HG02840 (cell line): ENCODE measurements around the gene LAG3.

Source experiments
- ATAC-seq: cut with Tn5 transposase; IDR thresholded peaks from one replicate; pipeline ENCODE4 v1.9.1; 2021; ENCODE audit warnings: mild to moderate bottlenecking, moderate library complexity, moderate number of reproducible peaks; ENCODE audit not compliant: unreplicated experiment, low FRiP score

LAG3 gene

DNA sequence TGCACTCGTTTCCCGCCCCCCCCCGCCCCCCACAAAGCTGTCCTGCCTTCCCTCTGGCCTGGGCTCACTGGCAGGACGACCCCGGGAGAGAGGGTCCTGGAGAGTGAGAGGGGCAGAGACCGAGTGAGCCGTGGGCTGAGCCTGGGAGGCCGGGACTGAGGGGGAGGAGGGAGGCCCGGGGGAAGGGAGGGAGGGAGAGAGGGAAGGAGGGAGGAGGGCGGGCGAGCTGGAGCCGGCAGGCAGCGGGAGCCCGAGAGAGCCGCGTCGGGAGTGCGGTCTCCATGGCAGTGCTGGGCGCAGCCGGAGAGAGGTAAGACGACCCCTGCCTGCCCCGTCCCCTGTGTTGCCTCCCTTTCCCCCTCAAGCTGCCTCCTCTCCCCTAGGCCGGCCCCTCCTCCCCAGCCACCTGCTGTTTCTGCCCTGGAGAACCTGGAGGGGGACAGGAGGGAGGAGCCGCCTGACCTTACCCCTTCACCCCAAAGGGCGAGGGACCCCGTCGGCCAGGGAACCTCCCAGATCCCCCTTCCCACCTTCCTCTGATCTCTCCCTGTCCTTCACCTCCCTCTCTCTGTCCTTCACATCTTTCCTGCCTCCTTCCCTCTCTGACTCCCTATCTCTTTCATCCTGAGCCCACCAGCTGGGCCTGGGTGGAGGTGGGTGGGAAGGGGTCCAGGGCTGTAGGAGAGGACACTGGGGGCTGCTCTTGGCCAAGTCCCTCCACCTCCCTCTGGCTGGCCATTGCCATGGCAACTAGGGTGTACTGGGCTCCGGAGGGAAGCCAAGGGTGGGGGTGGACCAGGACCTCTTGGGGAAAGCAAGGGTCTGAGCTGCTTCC lies 49.5 kb downstream of the LAG3 start, which contains the start of gene GPR162:
Gene GPR162 (plus strand): TSS at position 231 of the 835 bp plus-strand sequence. CDS start 2,078 bp downstream, outside the sequence.
- no peak for ATAC-seq

DNA sequence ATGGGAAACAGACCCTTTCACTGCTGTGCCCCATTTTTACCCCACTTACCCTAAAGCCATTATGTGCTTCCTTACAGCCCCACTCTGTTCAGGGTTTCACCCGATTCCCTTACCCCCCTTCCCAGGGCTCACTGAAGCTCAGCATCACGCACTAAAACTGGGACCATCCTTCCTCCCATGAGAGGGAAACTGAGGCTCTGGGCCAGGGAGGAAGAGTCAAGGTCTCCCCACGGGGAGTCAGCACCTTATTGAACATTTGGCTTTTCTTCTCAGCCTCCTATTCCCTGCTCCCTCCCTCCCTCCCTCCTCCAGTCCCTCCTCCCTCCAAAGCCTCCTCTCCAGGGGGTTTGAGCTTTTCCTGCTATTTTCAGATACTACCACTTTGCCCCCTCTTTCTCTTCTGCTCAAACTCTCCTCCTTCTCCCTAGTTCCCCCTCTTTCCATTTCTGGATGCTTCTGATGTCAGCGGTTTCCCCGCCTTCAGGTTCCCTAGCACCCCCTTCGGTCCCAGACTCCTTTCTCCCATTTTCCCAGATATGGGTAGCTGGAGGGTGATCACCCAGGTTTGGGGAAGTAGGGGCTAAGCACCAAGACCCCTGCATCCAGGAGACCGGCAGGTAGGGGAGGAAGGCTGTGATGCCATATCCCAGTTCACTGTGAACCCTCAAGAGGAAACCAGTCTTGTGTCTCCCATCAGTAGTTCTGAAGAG lies 50.3 kb downstream of the LAG3 start:
- no peak for ATAC-seq

DNA sequence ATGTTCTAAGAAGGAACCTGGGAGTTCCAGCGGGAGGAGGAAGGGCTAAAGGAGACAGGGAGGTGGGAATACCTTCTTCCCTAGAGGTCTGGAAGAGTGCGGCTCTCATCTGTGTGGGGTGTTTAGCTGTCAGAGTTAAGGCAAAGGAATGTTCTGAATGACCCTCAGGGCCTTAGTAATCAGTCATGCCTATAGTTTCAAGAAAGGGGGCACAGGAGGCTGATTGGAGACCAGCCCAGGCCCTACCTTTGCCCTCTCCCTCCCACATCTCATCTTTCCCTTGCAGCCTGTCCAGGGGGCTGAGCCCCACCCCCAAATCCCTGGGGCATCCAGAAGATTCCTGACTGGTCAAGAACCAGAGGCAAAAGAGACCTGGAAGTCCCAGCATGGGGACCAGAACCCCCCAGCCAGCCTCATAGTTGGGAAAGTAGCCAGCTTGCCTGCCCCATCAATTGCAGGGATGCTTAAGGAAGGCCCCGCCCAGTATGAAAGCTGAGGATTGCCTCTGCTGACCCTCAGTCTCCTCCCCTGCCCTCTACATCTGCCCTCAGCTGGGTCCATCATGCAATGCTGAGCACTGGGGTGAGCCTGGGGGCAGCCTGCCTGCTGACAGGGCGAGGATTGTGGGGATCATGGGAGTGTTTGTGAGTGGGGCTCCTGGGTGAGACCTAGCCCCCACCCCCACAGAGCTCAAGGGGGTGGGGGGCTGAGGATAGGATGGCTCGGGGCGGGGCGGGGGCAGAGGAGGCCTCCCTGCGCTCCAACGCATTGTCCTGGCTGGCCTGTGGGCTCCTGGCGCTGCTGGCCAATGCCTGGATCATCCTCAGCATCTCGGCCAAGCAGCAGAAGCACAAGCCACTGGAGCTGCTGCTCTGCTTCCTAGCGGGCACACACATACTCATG lies 51.1 kb downstream of the LAG3 start:
- no peak for ATAC-seq

DNA sequence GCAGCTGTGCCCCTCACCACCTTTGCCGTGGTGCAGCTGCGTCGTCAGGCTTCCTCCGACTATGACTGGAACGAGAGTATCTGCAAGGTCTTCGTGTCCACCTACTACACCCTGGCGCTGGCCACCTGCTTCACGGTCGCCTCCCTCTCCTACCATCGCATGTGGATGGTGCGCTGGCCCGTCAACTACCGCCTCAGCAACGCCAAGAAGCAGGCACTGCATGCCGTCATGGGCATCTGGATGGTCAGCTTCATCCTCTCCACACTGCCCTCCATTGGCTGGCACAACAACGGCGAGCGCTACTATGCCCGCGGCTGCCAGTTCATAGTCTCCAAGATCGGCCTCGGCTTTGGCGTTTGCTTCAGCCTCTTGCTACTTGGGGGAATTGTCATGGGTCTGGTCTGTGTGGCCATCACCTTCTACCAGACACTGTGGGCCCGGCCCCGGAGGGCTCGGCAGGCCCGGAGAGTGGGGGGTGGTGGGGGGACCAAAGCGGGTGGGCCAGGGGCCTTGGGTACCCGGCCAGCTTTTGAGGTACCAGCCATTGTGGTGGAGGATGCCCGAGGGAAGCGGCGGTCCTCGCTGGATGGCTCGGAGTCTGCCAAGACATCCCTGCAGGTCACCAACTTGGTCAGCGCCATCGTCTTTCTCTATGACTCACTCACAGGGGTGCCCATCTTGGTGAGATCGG lies 51.9 kb downstream of the LAG3 start:
- ATAC-seq: no peak

DNA sequence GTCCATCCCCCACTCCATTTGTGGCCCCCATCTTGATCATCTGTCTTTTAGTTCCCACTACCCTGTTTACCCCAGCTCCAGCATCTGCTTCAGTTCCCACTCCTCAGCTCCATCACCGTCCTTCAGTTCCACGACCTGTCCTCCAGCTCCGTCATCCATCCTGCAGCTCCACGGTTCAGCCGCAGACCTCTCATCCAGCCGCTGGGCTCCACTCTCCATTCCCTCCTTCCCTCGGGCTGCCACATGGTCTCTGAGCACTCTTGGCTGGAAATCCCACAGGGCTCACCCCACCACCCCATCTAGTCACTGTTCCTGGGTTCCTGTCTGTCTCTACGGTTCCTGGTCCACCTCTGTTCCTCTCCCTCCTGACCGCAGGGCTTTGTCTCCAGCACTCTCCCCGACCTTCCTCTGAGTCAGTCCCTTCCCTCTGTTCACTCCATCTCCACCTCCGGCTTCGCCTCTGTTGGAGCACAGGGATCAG lies 52.6 kb downstream of the LAG3 start:
- ATAC-seq: no peak

DNA sequence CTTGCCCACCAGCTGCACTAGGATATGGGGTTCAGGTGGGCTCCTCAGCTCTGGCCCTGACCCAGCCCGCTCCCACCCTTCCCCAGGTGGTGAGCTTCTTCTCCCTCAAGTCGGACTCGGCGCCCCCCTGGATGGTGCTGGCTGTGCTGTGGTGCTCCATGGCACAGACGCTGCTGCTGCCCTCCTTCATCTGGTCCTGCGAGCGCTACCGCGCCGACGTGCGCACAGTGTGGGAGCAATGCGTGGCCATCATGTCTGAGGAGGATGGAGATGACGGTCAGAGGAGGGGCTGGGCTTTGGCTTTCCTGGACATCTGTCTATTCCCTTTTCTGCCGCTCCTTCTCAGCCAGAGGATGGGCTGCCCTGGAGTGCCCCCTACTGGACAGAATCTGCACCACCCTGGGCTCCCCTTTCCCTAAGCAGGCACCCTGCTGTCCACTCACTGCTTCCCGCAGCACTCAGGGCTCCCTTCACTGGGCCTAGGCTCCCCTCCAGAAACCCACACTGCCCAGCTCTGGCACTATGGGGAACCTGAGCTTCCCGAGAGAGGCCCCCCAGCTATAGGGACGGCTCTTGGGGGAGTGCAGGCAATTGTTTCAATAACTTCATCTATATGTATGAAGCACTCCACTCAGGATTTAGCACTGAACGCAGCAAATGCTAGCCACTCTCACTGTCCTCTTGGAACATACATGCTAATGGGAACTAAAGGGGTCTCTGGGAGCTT lies 53.2 kb downstream of the LAG3 start:
- ATAC-seq: no peak

DNA sequence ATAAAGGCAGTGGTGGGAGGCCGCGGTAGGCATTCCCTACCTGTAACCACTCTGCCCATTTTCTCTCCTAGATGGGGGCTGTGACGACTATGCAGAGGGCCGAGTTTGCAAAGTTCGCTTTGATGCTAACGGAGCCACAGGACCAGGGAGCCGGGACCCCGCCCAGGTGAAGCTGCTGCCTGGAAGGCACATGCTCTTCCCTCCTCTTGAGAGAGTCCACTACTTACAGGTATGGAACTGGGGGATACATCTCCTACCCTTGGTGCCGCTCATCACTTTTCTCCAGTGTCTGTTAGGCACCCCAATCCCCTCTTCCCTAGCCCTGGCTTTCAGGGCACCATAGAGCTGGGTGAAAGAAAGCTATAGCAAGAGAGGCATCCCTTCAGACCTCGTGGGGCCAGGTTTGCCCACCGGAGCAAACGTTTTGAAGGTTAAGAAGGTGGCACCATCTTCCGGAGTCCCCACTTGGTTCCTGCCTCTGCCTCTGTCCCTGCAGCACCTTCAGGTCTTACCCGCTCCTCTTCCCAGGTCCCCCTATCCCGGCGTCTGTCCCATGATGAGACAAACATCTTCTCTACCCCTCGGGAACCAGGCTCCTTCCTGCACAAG lies 53.9 kb downstream of the LAG3 start:
- no peak for ATAC-seq

DNA sequence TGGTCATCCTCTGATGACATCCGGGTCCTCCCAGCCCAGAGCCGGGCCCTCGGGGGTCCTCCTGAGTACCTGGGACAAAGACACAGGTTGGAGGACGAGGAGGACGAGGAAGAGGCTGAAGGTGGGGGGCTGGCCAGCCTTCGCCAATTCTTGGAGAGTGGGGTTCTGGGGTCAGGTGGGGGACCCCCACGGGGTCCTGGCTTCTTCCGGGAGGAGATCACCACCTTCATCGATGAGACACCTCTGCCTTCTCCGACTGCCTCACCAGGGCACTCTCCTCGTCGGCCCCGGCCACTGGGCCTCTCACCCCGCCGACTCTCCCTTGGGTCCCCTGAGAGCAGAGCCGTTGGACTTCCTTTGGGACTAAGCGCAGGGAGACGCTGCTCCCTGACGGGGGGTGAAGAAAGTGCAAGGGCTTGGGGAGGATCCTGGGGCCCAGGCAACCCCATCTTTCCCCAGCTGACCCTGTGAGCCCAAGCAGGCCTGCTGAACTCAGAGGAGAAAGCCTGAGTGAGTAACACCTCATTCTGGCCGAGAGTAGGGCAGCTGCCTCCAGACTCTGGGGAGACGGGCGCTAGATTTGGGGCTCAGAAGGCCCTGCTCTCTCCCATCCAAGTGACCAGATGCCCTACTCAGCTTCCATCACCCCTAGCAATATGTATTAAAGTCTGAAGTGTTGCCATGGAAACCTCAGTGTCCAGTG lies 54.6 kb downstream of the LAG3 start:
- no peak for ATAC-seq

DNA sequence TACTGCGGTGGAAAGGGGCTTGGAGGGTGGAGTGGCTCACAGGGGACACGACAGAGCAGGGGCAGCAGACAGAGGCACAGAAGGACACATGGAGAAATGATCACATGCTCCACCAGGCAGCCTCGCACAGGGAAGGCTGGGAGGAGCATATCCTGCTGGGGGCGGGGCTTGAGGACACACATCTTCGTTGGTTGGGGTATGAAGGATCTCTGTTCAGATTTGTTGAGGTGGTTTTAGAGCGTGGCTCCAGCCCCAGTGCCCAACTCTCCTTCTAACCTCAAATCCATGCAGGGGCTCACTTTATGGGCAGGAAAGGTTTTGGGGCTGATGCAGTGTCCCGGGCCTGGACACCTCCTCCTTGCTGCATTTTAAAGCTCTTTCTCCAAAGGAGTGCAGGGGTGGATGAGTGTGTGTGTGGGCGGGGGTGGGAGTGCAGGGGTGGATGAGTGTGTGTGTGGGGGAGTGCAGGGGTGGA lies 55.2 kb downstream of the LAG3 start:
- ATAC-seq: no peak
